Karpas-422 (cell line): ENCODE results near the gene CETN2. TPM values are rescaled to one million over a fixed set of nuclear protein-coding genes. Genes with fewer than 3 reads are reported as not detected.

ENCODE experiments used
- DNase-seq: peaks from one replicate; pipeline ENCODE4 v3.0.0-alpha.2; 2015
- H2AFZ ChIP-seq: fragments of 200-600 bp; sonication (generic); 2 replicates; pipeline ENCODE4 v1.6.1; 2014; ENCODE audit warnings: antibody characterized with exemption, low read length, mixed read lengths
- H3K27ac ChIP-seq: fragments of 200-600 bp; sonication (generic); 2 replicates; pipeline ENCODE4 v1.5.1; 2014; ENCODE audit warnings: mild to moderate bottlenecking, low read length, moderate library complexity
- H3K27me3 ChIP-seq: fragments of 200-600 bp; sonication (generic); 2 replicates; pipeline ENCODE4 v1.6.1; 2014; ENCODE audit warnings: low read length, mixed read lengths
- H3K36me3 ChIP-seq: fragments of 200-600 bp; sonication (generic); 2 replicates; pipeline ENCODE4 v1.6.1; 2014; ENCODE audit warnings: low read length, mixed read lengths; ENCODE audit not compliant: insufficient read depth
- H3K4me1 ChIP-seq: fragments of 200-600 bp; sonication (generic); 2 replicates; pipeline ENCODE4 v1.6.1; 2014; ENCODE audit warnings: mild to moderate bottlenecking, low read length, mixed read lengths
- H3K4me2 ChIP-seq: fragments of 200-600 bp; sonication (generic); 2 replicates; pipeline ENCODE4 v1.6.1; 2014; ENCODE audit warnings: low read length, low read depth, mild to moderate bottlenecking; ENCODE audit not compliant: poor library complexity, severe bottlenecking
- H3K4me3 ChIP-seq: fragments of 200-600 bp; sonication (generic); 2 replicates; pipeline ENCODE4 v1.5.1; 2014; ENCODE audit warnings: mild to moderate bottlenecking, antibody characterized with exemption, low read length, mixed read lengths
- H3K79me2 ChIP-seq: fragments of 200-600 bp; sonication (generic); 2 replicates; pipeline ENCODE4 v1.6.1; 2014; ENCODE audit warnings: mild to moderate bottlenecking, low read length, mixed read lengths
- H3K9ac ChIP-seq: fragments of 200-600 bp; sonication (generic); 2 replicates; pipeline ENCODE4 v1.6.0; 2014; ENCODE audit warnings: low read length
- H3K9me2 ChIP-seq: fragments of 200-600 bp; sonication (generic), shearing (Covaris generic); replicated peaks from 2 replicates; pipeline ENCODE4 v1.6.0; 2014; ENCODE audit warnings: mild to moderate bottlenecking, low read length, moderate library complexity; ENCODE audit not compliant: insufficient read depth
- H3K9me3 ChIP-seq: fragments of 300-700, 200-600 bp; sonication (generic); 2 replicates; pipeline ENCODE4 v1.6.1; 2014; ENCODE audit warnings: low read length, mixed read lengths
- H4K20me1 ChIP-seq: fragments of 200-600 bp; sonication (generic); 2 replicates; pipeline ENCODE4 v1.6.1; 2014; ENCODE audit warnings: mild to moderate bottlenecking, antibody characterized with exemption, low read length, low read depth; ENCODE audit not compliant: insufficient read depth
- total RNA-seq: library from RNA; depleted of rRNA; stranded (reverse); fragments of >200 nt; shearing (Covaris generic); gene quantifications from 2 replicates; pipeline ENCODE4 v1.2.3, GENCODE V29; 2014; ENCODE audit warnings: low replicate concordance

The CETN2 gene
- total RNA-seq, 1 experiment from 2014 or later = 24.1 TPM

DNA sequence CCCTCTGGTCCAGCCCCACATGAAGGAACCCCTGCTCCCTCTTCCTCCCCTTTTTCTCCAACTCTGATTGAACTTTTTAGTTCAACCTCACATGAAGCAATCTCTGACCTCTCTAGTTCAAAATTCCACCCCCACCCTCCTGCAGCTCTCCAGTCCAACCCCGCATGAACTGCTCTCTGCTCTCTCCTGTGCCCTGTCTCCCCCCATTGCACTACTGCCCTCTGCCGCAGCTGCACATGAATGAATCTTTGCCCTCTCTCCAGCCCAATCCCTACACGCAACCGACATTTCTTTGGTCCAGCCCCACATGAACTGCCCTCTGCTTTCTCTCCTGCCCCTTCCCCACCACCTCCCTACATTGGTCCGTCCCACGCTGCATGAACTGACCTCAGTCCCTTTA is 6.9 kb downstream of the CETN2 start:
- Histone ChIP-seq H3K4me1 (0 out of 2 replicates have a peak, but pooled peaks cover 2% of the 10 kb centered on the region), H2AFZ (no peak overlapping the region), H3K36me3 (no peaks in the 10 kb centered on the region), H3K4me3 (no peak overlapping the region), H3K9ac (no peak overlapping the region), H3K27ac (no peak overlapping the region), H3K27me3 (no peaks in the 10 kb centered on the region), H3K9me2 (no peaks in the 10 kb centered on the region), H3K4me2 (no peak overlapping the region), H3K9me3 (no peaks in the 10 kb centered on the region), H4K20me1 (no peaks in the 10 kb centered on the region), H3K79me2 (no peaks in the 10 kb centered on the region)
- DNase-seq = no peak

DNA sequence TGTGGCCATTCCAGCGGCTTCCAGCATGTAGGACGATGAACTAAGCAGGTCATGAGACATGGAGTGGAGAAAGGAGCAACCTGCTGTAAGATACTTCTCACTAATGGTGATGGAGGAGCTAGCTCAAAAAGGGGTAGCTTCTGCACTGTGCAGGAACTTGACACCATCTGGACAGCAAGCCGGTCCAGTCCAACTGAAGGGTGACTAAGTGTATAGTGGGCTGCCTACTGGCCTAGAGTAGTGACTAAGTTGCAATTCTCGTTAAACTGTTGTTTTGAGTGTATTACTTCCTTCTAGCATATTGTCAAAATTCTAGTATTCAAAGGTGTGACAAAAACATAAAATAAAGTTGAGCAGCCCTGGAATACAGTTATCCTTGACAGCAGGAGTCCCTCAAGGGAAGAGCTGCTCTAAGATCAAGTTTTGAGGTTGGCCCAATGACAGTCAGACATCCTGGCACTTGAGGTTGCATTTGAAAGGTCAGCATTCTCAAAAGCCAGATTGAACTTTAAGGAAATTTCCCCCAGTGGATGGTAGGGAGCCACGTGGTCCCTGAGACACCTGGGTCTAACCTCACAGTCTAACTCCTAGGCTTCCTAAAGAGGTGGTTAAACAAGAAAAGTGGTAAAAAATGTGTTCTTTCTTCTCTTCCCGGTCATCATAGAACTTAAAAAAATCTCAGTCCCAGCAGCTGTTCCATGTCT is 8.0 kb downstream of the CETN2 start:
- Histone ChIP-seq H3K27me3 (no peaks in the 10 kb centered on the region), H3K9me3 (no peaks in the 10 kb centered on the region), H3K27ac (no peak overlapping the region), H3K36me3 (no peaks in the 10 kb centered on the region), H3K79me2 (no peaks in the 10 kb centered on the region), H3K4me1 (0 out of 2 replicates have a peak, but pooled peaks cover 2% of the 10 kb centered on the region), H2AFZ (no peak overlapping the region), H3K4me2 (no peak overlapping the region), H3K4me3 (no peak overlapping the region), H3K9ac (no peak overlapping the region), H3K9me2 (no peaks in the 10 kb centered on the region), H4K20me1 (no peaks in the 10 kb centered on the region)
- peak; percentile 29 for DNase-seq

DNA sequence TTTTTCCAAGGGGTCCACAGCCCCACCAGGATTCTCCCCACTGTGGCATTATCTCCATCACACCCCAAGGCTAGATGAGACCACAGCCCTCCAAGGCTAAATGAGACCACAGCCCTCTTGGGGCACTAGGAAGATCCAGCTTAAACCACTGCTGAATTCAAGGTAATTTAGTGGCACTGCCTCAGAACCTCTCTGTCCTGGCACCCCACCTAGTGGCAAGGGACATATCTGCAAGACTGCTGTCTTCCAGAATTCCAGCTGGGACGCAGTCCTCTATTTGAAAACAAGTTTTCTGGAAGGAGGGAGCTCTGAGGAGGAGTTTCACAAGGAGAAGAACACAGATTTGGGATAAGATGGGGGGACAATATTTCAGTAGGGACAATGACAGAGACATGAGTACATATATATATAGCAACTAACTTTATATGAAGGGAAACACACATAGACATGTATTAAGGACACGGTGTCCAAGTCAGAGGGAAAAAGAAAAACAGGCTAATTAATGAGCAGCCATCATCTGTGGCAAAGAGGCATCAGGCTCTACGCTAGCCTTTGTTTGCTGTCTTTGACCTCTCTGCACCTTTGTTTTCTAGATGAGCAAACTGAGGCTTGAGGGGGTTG is 9.3 kb downstream of the CETN2 start:
- no peak overlapping the region for H3K27ac ChIP-seq
- H3K27me3 ChIP-seq = no peaks in the 10 kb centered on the region
- H3K4me2 ChIP-seq = no peak overlapping the region
- no peak overlapping the region for H3K9ac ChIP-seq
- no peaks in the 10 kb centered on the region for H4K20me1 ChIP-seq
- H3K9me2 ChIP-seq = no peaks in the 10 kb centered on the region
- no peak overlapping the region for H3K4me3 ChIP-seq
- no peaks in the 10 kb centered on the region for H3K36me3 ChIP-seq
- 0 out of 2 replicates have a peak, but pooled peaks cover 2% of the 10 kb centered on the region for H3K4me1 ChIP-seq
- peak; percentile 70 for DNase-seq
- H2AFZ ChIP-seq = no peak overlapping the region
- H3K79me2 ChIP-seq = no peaks in the 10 kb centered on the region
- H3K9me3 ChIP-seq = no peaks in the 10 kb centered on the region

DNA sequence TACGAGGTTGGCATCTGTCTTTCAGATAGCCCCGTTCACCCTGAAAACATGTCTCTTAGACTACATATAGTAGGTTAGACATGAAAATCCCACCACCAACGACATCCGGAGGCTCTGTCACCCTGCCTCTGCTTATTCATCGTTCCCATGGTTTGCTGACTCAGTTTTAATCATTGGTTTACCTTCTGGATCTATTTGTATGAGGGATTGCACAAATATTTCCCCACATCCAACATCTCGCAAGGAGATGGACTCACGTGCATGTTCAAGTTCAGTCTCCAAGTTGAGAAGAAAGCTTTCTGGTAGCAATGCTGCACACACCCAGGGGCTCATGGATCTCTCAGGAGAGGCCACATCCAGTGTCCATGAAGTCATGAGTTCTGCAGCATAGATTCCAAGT is 10.8 kb downstream of the CETN2 start:
- H3K27me3 ChIP-seq = no peaks in the 10 kb centered on the region
- no peak overlapping the region for H3K27ac ChIP-seq
- no peak overlapping the region for H2AFZ ChIP-seq
- H3K9me3 ChIP-seq = no peaks in the 10 kb centered on the region
- H3K4me3 ChIP-seq = no peak overlapping the region
- H3K9me2 ChIP-seq = no peaks in the 10 kb centered on the region
- peak; percentile 6 for DNase-seq
- no peaks in the 10 kb centered on the region for H4K20me1 ChIP-seq
- H3K79me2 ChIP-seq = no peaks in the 10 kb centered on the region
- H3K4me1 ChIP-seq = 0 out of 2 replicates have a peak, but pooled peaks cover 2% of the 10 kb centered on the region
- no peak overlapping the region for H3K4me2 ChIP-seq
- H3K36me3 ChIP-seq = no peaks in the 10 kb centered on the region
- H3K9ac ChIP-seq = no peak overlapping the region

DNA sequence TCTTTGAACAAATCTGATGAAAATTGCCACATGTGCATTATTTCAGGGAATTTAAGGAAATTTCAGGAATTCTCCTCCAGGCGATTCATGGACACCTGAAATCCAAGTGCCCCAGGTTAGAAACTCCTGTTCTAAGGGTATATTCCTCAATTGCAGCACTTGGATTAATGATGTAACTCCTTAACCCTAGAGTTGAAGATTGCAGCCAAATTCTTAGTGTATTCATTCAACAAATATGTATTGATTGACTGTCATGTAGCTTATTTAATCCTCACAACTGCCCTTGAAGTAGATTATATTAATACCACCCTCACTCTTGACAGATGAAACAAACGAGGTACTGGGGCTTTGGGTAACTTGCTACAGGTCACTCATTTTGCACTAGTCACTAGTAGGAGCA is 11.3 kb downstream of the CETN2 start:
- no peak overlapping the region for H3K9ac ChIP-seq
- no peaks in the 10 kb centered on the region for H3K27me3 ChIP-seq
- H3K27ac ChIP-seq = no peak overlapping the region

DNA sequence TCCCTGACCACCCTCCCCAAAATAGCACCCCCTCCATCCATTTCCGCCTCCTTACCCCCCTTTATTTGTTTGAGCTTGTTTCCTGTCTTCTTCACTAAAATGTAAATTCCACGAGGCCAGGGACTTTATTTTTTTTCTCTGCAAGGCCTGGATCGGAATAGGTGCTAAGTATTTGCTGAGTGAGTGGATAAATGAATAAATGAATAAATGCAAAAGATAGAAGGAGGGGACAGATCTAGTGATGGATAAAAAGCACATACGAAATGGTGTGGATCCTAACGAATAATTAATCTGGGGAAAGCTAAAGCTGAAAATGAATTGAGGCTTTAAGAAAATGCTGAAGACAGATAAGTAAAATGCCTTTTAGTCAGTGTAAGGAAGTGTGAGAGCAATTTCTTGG is 12.2 kb downstream of the CETN2 start:
- no peaks in the 10 kb centered on the region for H3K27me3 ChIP-seq
- no peaks in the 10 kb centered on the region for H4K20me1 ChIP-seq
- H3K27ac ChIP-seq = no peak overlapping the region
- H3K9ac ChIP-seq = no peak overlapping the region
- 0 out of 2 replicates have a peak, but pooled peaks cover 2% of the 10 kb centered on the region for H3K4me1 ChIP-seq
- no peak overlapping the region for H2AFZ ChIP-seq
- H3K4me3 ChIP-seq = no peak overlapping the region
- no peak overlapping the region for H3K4me2 ChIP-seq
- no peaks in the 10 kb centered on the region for H3K9me3 ChIP-seq
- H3K79me2 ChIP-seq = no peaks in the 10 kb centered on the region
- no peak for DNase-seq
- no peaks in the 10 kb centered on the region for H3K9me2 ChIP-seq
- no peaks in the 10 kb centered on the region for H3K36me3 ChIP-seq

More for the DNA sequence above, 11.3 kb downstream of the CETN2 start:
- Histone ChIP-seq H4K20me1 (no peaks in the 10 kb centered on the region), H3K4me2 (no peak overlapping the region), H3K36me3 (no peaks in the 10 kb centered on the region), H3K4me1 (0 out of 2 replicates have a peak, but pooled peaks cover 2% of the 10 kb centered on the region), H3K9me2 (no peaks in the 10 kb centered on the region), H3K79me2 (no peaks in the 10 kb centered on the region), H2AFZ (no peak overlapping the region), H3K4me3 (no peak overlapping the region), H3K9me3 (no peaks in the 10 kb centered on the region)
- DNase-seq = no peak

DNA sequence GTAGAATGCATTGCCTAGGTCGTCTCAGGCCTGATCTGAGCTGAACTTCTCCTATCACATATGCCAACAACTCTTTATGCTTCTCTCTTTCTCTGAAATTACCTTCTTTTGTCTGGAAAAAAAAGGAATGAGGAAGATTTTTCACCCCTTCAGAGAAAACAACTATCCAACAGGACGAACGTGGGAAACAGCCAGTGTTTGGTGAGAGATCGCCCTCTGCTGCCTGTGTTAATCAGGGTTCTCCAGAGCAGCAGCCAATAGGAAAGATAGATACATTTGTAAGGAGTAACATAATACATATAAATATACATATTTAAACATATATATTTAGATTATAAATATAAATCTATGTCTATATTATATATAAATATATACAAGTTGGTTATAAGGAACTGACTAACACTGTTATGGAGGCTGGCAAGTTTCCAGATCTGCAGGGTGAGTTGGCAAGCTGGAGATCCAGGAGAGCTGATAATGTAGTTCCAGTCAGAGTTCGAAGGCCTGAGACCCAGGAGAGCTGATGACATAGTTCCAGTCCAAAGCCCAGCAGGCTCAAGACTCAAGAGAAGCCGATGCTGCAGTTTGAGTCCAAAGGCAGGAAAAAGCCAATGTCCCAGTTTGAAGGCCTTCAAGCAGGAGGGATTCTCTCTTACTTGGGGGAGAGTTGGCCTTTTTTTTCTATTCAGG is 13.3 kb downstream of the CETN2 start:
- H3K27ac ChIP-seq = no peak overlapping the region
- no peaks in the 10 kb centered on the region for H4K20me1 ChIP-seq
- H3K27me3 ChIP-seq = no peaks in the 10 kb centered on the region
- 0 out of 2 replicates have a peak, but pooled peaks cover 2% of the 10 kb centered on the region for H3K4me1 ChIP-seq
- H3K9me3 ChIP-seq = no peaks in the 10 kb centered on the region
- no peaks in the 10 kb centered on the region for H3K9me2 ChIP-seq
- H3K4me2 ChIP-seq = no peak overlapping the region
- no peaks in the 10 kb centered on the region for H3K79me2 ChIP-seq
- H3K4me3 ChIP-seq = no peak overlapping the region
- no peak overlapping the region for H2AFZ ChIP-seq
- no peak overlapping the region for H3K9ac ChIP-seq
- no peaks in the 10 kb centered on the region for H3K36me3 ChIP-seq
- DNase-seq = peak; percentile 66

DNA sequence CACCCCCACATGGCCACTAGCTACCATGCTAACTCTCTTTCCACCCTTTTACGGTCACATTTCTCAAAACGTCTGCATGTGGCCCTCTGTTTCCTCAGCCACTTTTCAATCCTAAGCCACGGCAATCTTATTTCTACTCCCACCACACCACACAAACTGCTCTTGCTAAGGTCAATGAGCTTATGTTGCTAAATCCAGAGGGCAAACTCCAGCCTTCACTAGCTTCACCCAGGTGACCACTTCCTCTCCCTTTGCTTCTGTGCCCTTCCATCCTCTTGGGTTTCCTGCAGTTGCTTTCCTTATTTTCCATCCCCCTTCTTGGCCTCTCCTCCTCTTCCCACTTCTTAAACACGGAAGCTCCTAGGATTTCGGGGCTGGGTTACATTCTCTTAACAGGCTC is 16.5 kb downstream of the CETN2 start:
- no peaks in the 10 kb centered on the region for H3K36me3 ChIP-seq
- DNase-seq = peak; percentile 4
- no peaks in the 10 kb centered on the region for H4K20me1 ChIP-seq
- H3K9me2 ChIP-seq = no peaks in the 10 kb centered on the region
- H2AFZ ChIP-seq = no peak overlapping the region
- no peaks in the 10 kb centered on the region for H3K4me1 ChIP-seq
- H3K9ac ChIP-seq = no peak overlapping the region
- no peak overlapping the region for H3K4me3 ChIP-seq
- no peak overlapping the region for H3K4me2 ChIP-seq
- H3K27me3 ChIP-seq = no peaks in the 10 kb centered on the region
- H3K79me2 ChIP-seq = no peaks in the 10 kb centered on the region
- H3K9me3 ChIP-seq = no peaks in the 10 kb centered on the region
- H3K27ac ChIP-seq = no peak overlapping the region
